Measurements from ENCODE around the gene DMBT1.

DNA sequence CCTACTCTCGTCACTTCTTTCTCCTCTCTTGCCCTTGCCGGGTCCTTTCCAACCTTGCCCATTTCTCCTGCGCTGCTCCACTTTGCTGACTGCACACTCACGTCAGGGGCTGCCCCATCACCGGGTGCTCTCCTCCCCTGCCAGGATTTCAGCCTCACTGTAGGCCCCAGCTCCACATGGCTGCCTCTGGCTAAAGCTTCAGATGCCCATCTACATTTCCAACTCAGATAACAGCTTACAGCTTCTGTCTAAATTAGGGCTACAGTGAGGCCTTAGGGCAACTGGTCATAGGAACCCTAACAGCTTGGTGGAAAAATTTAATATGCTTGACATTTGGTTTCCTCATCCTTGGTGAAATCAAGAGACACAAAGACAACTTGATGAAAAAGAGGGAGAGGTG is 113.2 kb downstream of the DMBT1 start:
- TF ChIP-seq POLR2A (IDR thresholded peaks at IDR 0.05) = no peak
- TF ChIP-seq, protein P1, sequence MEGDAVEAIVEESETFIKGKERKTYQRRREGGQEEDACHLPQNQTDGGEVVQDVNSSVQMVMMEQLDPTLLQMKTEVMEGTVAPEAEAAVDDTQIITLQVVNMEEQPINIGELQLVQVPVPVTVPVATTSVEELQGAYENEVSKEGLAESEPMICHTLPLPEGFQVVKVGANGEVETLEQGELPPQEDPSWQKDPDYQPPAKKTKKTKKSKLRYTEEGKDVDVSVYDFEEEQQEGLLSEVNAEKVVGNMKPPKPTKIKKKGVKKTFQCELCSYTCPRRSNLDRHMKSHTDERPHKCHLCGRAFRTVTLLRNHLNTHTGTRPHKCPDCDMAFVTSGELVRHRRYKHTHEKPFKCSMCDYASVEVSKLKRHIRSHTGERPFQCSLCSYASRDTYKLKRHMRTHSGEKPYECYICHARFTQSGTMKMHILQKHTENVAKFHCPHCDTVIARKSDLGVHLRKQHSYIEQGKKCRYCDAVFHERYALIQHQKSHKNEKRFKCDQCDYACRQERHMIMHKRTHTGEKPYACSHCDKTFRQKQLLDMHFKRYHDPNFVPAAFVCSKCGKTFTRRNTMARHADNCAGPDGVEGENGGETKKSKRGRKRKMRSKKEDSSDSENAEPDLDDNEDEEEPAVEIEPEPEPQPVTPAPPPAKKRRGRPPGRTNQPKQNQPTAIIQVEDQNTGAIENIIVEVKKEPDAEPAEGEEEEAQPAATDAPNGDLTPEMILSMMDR (IDR thresholded peaks at IDR 0.05) = no peak
- TF ChIP-seq EP300 (IDR thresholded peaks at IDR 0.05) = no peak
